Measurements from ENCODE around the gene IL19.

Gene IL19

DNA sequence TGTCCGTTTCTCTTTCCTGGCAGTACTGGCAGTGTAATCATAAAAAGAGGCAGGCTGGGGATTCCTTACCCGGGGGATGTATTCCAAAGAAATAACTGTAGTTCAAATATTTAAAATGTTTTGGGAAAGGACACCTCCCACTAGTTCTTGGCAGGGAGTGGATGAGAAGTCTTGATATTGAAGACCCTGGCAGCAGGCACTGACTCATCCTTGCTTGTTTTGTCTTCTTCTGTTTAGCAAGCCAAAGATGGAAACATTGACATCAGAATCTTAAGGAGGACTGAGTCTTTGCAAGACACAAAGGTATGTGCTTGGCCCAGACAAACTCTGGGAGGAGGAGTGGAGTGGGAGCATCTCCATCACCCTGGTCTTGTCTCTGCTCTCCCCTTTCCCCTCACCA, 95.5 kb downstream of the IL19 start:
- no peak for DNase-seq

- DNase-seq, result no peak
Observed at GRCh38 chr1:206867239-206867638, 96.7 kb downstream of the IL19 start.

- no peak for DNase-seq
Observed at GRCh38 chr1:206867716-206868115, 97.1 kb downstream of the IL19 start.

- DNase-seq, result no peak
Observed at GRCh38 chr1:206868264-206868663, 97.7 kb downstream of the IL19 start.

DNA sequence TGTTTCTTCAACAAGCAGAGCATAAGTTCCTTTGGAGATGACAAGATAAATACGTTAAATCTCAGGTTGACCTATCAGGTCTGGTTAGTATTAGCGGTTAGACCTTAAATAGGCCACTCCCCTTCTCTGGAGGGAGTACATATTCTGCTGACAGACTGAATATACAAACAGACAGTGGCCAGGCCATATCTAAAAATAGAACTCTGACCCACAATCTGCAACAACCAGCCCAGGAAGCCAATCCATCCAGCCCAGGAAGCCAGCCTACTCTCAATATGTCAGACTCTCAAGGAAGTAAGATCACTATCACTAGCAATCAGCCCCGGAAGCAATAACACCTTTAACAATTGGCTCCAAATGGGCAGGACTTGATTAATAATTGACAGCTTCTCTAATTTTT, 101.6 kb downstream of the IL19 start:
- no peak for DNase-seq

GRCh38 chr1:206873603-206874188, 103.1 kb downstream of the IL19 start:
- DNase-seq, result no peak

DNA sequence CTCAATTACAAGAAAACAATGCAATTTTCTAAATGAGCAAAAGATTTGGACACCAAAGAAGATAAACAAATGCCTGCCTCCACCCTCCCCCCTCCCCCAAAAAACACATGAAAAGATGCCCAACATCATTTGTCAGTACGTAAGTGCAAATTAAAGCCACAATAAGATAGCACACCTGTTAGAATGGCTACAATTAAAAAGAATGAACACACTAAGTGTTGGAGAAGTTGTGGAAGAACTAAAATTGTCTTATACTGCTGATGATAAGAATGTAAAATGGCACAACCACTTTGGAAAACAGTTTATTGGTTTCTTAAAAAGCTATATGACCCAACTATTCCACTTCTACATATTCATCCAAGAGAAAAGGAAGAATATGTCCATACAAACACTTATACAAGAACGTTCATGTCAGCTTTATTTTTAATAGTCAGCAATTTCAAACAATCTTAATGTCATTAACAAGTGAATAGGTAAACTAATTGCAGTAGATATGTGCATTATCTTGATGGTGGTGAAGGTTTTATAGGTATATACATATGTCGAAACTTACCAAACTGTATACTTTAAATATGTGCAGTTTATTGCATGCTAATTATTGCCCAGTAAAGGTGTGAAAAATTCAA, 105.3 kb downstream of the IL19 start:
- DNase-seq, result no peak

DNA sequence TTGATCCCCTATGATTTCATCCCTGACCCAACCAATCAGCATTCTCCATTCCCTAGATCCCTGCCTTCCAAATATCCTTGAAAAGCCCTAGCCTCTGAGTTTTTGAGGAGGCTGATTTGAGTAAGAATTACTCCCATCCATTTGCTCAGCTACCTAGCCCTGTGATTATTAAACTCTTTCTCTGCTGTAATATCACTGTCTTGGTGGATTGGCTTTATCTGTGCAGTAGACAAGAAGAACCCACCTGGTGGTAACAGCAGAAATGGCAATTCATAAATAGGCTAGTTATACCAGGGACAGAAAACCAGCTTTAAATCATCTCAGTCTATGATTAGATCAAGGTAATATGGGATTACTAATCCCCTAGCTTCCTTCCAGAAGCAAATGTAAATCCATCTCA, 107.9 kb downstream of the IL19 start:
- no peak for DNase-seq

GRCh38 chr1:206880314-206880713, 109.7 kb downstream of the IL19 start:
- no peak for DNase-seq

- no peak for DNase-seq
Observed at GRCh38 chr1:206882555-206882954, 112.0 kb downstream of the IL19 start.

- no peak for DNase-seq
Observed at GRCh38 chr1:206883160-206883559, 112.6 kb downstream of the IL19 start.

DNA sequence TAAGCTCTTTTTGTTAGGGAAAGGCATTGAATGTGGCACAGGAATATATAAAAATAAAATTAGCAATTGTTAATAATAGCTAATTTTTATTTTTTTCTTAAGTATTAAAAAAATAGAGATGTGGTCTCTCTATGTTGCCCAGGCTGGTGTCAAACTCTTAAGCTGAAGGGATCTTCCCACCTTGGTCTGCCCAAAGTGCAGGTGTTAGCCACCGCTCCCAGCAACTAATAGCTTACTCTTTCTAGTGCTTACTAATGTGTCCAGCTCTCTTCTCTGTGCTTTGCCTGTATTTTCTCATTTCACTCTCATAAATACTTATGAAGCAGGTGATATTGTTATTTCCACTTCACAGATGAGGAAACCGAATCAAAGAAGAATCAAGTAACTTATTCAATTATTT, 113.3 kb downstream of the IL19 start:
- DNase-seq, result no peak

DNA sequence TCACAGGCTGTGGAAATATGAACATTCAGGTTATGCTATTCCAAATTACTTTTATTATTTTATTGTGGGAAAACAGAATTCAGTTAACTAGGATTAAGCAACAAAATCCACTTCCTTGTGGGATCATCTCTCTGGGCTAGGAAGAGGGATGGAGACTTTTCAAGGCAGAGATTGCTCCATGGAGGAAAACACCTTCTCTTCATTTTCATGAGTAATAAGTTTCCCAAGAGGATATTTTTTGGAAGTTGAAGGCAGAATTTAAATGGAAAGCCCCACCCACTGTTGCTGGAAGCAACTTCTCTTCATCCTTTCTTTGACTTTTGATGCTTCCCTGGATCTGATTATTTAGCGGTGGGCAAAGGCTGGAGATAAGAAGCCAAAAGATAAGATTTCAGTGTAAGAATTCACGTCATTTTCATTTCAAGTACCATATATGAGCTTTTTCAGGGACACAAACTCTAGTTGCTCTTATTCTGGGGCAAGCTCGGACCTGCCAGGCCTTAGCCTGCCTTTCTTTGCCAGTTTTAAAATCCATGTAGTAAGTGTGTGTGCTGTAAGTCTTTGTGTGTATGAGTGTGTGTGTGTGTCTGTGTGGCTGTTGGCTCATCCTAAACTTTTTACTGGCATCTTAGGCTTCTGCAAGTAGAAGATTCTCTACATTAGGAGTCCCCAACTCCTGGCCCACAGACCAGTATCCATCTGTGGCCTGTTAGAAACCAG, 114.9 kb downstream of the IL19 start:
- DNase-seq, result no peak

- DNase-seq, result no peak
Observed at GRCh38 chr1:206886831-206887230, 116.3 kb downstream of the IL19 start.

DNA sequence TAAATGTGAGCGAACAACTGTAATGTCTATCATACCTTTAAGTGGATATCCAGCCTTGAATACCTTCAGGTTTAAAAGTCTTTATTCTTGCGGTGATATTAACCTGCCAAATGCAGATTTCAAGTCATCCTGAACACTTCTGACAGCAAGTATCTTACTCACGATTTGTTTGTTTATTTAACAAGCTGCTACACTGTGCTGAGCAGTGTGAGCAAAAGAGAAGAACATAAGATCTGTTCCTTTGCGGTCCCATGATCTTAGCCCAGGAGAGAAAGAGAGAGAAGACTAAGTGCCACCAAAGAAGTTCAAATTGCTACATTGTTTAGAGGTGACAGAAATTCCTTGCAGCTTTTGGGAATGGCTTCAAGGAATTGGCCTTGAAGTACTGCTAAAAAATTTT, 117.1 kb downstream of the IL19 start:
- no peak for DNase-seq

GRCh38 chr1:206890125-206891060, 119.8 kb downstream of the IL19 start:
- no peak for DNase-seq

GRCh38 chr1:206891412-206891811, 120.8 kb downstream of the IL19 start:
- DNase-seq, result no peak
